ENCODE data around the gene HAGH. TPM values are rescaled to one million over a fixed set of nuclear protein-coding genes. Genes with fewer than 3 reads are reported as not detected.

HAGH gene
- total and polyA plus RNA-seq, 9 of the 15 experiments (the other 6 are each of a cell fraction or from before 2014, with no cell fraction given): 0.46 to 35.1 (median 16.8) TPM

DNA sequence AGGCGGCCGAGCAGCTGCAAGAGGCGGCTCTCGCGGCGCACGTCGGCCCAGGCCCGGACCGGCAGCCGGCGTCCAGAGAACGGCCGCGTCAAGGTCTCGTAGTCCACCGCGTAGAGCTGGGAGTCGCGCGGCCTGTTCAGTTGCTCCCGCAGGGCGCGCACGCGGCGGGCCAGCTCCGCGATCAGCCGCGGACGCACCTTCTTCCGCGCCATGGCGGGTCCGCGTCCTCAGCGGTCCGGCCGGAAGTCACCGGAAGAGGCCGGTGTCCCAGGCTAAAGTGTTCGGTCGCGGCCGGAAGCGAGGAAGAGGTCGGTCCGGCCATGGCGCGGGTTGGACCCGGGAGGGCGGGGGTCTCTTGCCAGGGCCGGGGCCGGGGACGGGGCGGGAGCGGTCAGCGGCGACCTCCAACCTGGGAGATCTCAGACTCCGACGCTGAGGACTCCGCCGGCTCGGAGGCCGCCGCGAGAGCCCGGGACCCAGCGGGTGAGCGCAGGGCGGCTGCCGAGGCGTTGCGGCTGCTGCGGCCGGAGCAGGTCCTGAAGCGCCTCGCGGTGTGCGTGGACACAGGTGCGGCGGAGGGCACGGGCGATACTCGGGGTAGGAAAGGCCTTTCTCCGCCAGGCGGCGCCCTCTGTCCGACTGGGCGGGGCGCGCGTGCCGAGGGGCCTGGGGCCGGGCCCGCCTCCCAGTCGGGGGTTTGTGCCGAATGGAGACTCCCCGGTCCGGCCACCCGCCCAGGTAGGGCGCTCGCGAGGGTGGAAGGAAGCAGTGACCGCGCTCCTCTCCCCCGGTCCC lies 53.5 kb downstream of the HAGH start, which contains the start of gene MRPS34 (continued):
- TF ChIP-seq, protein P1, sequence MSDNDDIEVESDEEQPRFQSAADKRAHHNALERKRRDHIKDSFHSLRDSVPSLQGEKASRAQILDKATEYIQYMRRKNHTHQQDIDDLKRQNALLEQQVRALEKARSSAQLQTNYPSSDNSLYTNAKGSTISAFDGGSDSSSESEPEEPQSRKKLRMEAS (CRISPR knock-in tag; IDR thresholded peaks at IDR 0.05): peak; percentile 90
- TF ChIP-seq SMC3 (conservative IDR thresholded peaks at IDR 0.05; ENCODE audit: insufficient read depth, low read depth, low read length): peak; percentile 67
- no peak for TF ChIP-seq ZNF197 (CRISPR knock-in tag; IDR thresholded peaks at IDR 0.05; ENCODE audit: low read depth)
- no peak for TF ChIP-seq SREBF1 (IDR thresholded peaks at IDR 0.05; ENCODE audit: borderline replicate concordance, low read depth, low read length)
- TF ChIP-seq SIN3A (IDR thresholded peaks at IDR 0.05; ENCODE audit: borderline replicate concordance in 2 of 2, control insufficient read depth in 1 of 2, low read depth in 2 of 2, low read length in 2 of 2): peak; percentile 81 to 85; a peak in 3 of 4 replicates
- TF ChIP-seq, protein P2, sequence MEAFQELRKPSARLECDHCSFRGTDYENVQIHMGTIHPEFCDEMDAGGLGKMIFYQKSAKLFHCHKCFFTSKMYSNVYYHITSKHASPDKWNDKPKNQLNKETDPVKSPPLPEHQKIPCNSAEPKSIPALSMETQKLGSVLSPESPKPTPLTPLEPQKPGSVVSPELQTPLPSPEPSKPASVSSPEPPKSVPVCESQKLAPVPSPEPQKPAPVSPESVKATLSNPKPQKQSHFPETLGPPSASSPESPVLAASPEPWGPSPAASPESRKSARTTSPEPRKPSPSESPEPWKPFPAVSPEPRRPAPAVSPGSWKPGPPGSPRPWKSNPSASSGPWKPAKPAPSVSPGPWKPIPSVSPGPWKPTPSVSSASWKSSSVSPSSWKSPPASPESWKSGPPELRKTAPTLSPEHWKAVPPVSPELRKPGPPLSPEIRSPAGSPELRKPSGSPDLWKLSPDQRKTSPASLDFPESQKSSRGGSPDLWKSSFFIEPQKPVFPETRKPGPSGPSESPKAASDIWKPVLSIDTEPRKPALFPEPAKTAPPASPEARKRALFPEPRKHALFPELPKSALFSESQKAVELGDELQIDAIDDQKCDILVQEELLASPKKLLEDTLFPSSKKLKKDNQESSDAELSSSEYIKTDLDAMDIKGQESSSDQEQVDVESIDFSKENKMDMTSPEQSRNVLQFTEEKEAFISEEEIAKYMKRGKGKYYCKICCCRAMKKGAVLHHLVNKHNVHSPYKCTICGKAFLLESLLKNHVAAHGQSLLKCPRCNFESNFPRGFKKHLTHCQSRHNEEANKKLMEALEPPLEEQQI (IDR thresholded peaks at IDR 0.05): no peak
- peak; percentile 39; the same call in 1 of the 2 replicates for TF ChIP-seq ZNF239 (CRISPR knock-in tag; IDR thresholded peaks at IDR 0.05)
- TF ChIP-seq ZNF830 (CRISPR knock-in tag; IDR thresholded peaks at IDR 0.05): 0 out of 2 replicates have a peak, but pooled peaks have one; percentile 5
- no peak for TF ChIP-seq NBN (IDR thresholded peaks at IDR 0.05; ENCODE audit: low read depth)
- peak; percentile 80 for TF ChIP-seq CHD1 (IDR thresholded peaks at IDR 0.05; ENCODE audit: low read length)
- TF ChIP-seq TOE1 (IDR thresholded peaks at IDR 0.05; ENCODE audit: borderline replicate concordance): peak; percentile 61
- no peak for TF ChIP-seq TOE1 (CRISPR knock-in tag; IDR thresholded peaks at IDR 0.05; ENCODE audit: borderline replicate concordance, low read depth)
- TF ChIP-seq, protein P3, sequence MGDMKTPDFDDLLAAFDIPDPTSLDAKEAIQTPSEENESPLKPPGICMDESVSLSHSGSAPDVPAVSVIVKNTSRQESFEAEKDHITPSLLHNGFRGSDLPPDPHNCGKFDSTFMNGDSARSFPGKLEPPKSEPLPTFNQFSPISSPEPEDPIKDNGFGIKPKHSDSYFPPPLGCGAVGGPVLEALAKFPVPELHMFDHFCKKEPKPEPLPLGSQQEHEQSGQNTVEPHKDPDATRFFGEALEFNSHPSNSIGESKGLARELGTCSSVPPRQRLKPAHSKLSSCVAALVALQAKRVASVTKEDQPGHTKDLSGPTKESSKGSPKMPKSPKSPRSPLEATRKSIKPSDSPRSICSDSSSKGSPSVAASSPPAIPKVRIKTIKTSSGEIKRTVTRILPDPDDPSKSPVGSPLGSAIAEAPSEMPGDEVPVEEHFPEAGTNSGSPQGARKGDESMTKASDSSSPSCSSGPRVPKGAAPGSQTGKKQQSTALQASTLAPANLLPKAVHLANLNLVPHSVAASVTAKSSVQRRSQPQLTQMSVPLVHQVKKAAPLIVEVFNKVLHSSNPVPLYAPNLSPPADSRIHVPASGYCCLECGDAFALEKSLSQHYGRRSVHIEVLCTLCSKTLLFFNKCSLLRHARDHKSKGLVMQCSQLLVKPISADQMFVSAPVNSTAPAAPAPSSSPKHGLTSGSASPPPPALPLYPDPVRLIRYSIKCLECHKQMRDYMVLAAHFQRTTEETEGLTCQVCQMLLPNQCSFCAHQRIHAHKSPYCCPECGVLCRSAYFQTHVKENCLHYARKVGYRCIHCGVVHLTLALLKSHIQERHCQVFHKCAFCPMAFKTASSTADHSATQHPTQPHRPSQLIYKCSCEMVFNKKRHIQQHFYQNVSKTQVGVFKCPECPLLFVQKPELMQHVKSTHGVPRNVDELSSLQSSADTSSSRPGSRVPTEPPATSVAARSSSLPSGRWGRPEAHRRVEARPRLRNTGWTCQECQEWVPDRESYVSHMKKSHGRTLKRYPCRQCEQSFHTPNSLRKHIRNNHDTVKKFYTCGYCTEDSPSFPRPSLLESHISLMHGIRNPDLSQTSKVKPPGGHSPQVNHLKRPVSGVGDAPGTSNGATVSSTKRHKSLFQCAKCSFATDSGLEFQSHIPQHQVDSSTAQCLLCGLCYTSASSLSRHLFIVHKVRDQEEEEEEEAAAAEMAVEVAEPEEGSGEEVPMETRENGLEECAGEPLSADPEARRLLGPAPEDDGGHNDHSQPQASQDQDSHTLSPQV (IDR thresholded peaks at IDR 0.05): no peak
- TF ChIP-seq CBX5 (IDR thresholded peaks at IDR 0.05; ENCODE audit: borderline replicate concordance, low read depth): 0 out of 2 replicates have a peak, but pooled peaks have one; percentile 5
- TF ChIP-seq MYNN (IDR thresholded peaks at IDR 0.05): no peak
- no peak for TF ChIP-seq MYNN (CRISPR knock-in tag; IDR thresholded peaks at IDR 0.05)
- peak; percentile 70 to 73 for TF ChIP-seq NRF1 (conservative IDR thresholded peaks at IDR 0.05 in 1 of 2, IDR thresholded peaks at IDR 0.05 in 1 of 2)
- TF ChIP-seq ZEB2 (IDR thresholded peaks at IDR 0.05): peak; percentile 91
- TF ChIP-seq POU5F1 (IDR thresholded peaks at IDR 0.05; ENCODE audit: borderline replicate concordance, low read depth, low read length, partially characterized antibody): peak; percentile 39
- 0 out of 2 replicates have a peak, but pooled peaks have one; percentile 69 for TF ChIP-seq ZNF583 (CRISPR knock-in tag; IDR thresholded peaks at IDR 0.05)

Data from K562 (cell line).